SIG-M5 treated with dmso at 0.1 percent for 504 hours (cell line): ENCODE data around the gene PANK4.

ENCODE experiments used
- DNase-seq: peaks from one replicate; lab custom pipeline; 2025; ENCODE audit not compliant: unreplicated experiment; lab: John Stamatoyannopoulos, UW

PANK4 gene

GRCh38 chr1:2546515-2547209, 20.3 kb upstream of the PANK4 start:
- peak; percentile 90 for DNase-seq

DNA sequence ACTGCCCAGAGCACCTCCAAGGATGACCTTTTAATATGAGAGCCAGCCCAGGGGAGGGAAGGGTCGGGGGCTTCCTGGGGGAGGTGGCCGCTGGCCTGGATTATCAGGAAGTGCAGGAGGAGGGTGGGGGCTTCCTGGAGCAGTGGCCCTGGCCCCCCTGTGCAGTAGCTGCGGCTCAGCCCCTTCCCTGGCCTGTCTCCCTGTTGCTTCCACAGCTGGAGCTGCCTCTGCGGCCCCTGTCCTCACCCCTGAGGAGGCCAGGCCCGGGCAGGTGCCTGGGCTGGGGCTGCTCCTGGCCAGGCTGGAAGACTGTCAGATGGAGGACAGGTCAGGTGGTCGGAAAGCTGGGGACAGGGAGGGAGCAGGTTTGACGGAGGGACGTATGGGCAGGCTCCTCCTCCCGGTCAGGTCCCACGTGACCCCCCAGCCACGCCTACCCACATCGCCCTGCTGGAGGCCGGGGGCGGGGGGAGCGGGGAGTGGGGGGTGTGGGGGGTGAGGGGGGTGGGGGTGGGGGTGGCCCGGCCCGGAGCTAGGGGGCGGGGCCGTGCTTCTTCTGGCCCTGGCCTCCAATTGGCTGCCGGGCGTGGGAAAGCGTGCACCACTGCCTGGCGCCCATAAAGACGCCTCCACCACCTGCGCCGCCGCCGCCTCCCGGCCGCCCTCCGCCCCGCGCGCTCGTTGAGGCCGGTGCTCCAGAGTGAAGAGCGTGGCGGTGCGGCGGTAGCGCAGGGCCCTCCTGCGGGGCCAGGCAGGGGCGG, 19.5 kb upstream of the PANK4 start:
- peak; percentile 88 for DNase-seq

DNA sequence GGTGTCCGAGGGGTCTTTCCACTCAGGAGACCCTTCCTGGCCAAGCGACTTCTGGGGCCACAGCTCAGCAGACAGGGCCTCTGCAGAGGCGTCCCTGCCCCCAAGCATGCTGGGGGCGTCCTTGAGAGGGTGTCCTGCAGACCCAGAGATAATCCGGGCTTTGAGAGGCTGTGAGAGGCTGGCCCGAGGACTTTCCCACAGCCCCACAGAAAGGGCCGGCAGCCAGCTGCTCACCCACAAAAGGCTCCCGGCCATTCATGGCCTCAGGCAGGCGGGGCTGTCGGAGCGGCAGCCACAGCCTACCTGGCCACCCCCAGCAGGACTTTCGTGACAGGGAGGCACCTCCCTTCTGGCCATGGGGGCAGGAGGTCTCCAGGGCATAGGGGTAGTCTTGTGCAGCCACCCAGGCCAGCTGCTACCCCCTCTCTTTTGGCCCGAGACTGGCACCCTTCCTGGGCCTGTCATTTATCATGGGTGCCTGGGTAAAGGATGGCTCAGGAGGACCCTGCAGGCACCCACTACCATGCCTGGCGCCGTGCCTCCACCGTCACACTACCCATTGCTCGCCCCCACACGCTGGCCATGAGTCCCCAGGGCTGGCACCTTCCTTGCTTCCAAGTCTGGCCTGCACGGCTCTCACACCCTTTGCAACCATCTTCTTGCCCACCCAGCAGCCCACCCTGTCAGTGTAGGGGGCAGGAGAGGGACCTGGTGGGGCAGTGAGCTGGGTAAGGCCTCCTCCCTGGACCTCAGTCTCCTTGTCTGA, 18.7 kb upstream of the PANK4 start:
- DNase-seq = no peak

- no peak for DNase-seq
These were observed 17.9 kb upstream of the PANK4 start for GRCh38 chr1:2544093-2544874.

GRCh38 chr1:2543543-2544092, 17.2 kb upstream of the PANK4 start:
- no peak for DNase-seq

DNA sequence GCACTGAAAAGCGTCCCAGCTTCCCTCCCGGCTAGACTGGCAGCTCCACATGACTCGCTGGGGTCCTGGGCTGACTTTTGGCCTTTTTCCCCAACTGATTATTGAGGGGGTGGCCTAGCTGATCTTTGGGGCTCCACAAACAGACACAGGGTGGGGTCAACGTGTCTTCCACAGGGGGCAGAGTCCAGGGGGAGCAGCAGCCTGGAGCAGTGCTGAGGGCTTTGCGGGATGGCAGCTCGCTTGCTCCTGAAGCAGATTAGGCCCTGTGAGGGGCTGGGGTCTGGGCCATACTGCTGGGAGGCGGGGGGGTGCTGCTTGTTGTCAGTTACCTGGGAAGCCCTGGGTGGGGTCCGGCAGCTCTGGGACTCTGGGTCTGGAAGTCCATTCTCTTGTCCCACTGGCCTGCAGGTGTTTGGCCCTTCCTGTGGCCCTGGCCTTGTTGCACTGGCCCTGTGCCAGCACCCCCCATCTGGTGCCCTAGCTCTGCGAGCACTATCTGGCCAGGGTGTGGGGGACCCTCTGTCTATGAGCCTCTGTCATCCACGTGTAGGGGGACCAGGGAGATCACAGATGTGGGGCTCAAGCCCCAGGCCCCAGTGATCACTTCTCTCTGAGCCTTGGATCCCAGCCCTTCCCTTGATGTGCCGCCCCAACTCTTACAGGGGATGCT, 16.0 kb upstream of the PANK4 start:
- no peak for DNase-seq

- DNase-seq = no peak
These were observed 15.3 kb upstream of the PANK4 start for GRCh38 chr1:2541619-2542245.

- no peak for DNase-seq
These were observed 14.6 kb upstream of the PANK4 start for GRCh38 chr1:2540816-2541492.

- no peak for DNase-seq
These were observed 13.0 kb upstream of the PANK4 start for GRCh38 chr1:2539312-2539907.

DNA sequence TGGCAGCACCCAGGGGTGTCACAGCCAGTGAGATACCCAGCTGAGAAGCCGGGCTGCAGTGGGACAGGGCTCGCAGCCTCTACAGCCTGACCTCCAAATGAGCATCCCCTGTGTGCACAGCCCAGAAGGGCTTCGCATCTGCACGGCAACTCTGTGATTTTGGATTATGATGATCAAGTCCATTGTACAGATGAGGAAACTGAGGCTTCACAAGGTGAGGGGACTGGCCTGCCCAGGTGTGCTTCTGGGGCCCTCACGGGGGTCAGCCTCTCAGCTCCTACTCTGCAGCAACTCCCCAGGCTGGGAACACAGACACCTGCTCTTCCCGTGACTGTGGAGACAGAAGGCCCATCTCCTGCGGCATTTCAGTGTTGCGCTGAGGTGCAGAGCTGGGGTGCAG, 12.5 kb upstream of the PANK4 start:
- no peak for DNase-seq

DNA sequence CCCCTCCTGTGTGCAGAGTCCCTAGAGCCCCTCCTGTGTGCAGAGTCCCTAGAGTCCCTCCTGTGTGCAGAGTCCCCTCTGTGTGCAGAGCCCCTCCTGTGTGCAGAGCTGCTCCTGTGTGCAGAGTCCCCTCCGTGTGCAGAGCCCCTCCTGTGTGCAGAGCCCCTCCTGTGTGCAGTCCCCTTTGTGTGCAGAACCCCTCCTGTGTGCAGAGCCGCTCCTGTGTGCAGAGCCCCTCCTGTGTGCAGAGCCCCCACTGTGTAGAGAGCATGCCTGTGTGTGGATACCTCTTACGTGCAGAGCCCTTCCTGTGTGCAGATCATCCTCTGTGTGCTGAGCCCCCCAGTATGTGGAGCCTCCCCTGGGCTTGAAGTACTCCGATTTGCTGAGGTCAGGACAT, 12.0 kb upstream of the PANK4 start:
- DNase-seq = no peak

DNA sequence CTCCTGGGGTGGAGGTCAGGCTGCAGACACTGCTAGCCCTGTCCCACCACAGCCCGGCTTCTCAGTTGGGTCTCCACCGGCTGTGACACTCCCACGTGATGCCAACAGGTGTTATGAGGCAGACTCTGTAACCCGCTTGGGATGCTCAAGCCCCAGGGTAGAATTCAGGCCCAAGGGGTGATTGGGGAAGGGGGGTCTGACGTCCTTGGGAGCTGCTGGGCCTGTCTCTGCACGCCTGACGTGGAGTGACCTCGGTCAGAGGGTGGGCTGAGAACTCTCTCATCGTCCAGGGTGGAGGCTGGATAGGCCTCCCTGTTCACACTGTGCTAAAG, 11.4 kb upstream of the PANK4 start:
- DNase-seq = no peak

DNA sequence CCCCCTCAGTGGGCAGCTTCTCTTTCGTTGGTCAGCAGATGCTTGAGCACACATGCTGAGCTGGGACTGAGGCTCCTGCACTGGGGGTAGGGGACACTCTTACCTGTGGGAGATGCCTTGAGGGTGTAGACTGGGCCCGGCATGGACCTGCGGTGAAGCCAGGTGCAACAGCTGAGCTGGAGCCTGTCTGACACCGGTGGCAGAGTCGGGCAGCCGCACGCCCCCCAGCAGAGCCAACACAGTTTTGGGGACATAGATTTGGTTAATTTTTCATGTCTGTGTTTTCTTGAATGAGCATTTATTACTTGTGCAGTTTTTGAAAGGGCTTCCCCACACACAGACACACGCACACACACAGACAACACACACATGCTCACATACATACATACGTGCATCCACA, 9.6 kb upstream of the PANK4 start:
- DNase-seq = no peak

- no peak for DNase-seq
These were observed 9.1 kb upstream of the PANK4 start for GRCh38 chr1:2535455-2535854.

DNA sequence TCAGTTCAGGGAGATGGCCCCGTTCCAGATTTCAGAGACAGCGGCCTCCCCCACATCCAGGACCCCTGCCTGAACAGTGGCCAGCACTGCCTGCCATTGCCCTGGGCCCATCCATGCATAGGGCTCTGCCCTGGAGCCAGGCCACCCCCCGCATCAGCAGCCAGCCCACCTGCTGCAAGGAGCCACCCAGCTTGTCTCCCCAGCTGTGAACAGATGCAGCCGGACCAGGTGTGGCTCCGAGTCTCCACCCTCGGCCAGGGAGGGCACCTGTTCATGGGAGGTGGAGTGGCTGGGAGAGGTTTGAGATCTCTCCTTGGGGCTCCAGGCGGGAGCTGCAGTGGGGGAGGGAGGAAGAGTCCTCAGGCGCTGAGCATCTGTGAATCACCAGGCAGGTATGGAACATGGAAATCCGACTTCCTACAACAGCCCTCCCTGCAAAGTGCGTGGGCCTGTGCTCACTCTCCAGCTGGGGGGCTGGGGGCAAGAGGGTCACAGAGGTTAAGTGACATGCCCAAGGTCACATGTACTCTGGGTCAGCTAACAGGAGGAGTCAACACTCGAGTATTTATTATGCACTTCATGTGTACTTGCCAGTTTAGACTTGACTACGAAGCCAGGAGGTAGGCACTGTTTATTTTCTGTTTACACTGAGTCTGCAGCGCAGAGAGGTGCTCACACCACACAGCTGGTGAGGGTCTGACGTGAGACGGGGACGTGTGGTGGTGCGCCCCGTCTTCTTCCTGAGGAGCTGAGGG, 8.5 kb upstream of the PANK4 start:
- DNase-seq = no peak

GRCh38 chr1:2534315-2534686, 7.9 kb upstream of the PANK4 start:
- DNase-seq = no peak

GRCh38 chr1:2533365-2533764, 7.0 kb upstream of the PANK4 start:
- DNase-seq = no peak

GRCh38 chr1:2532485-2533160, 6.2 kb upstream of the PANK4 start:
- no peak for DNase-seq
